ENCODE data around the gene MCHR1. TPM values are rescaled to one million over a fixed set of nuclear protein-coding genes. Genes with fewer than 3 reads are reported as not detected.
"Not testable (repeated sequence)": the region's sequence is repeated elsewhere in the genome, so short reads cannot be mapped to it uniquely, and the experiment has no call there.

MCHR1 gene
- polyA plus RNA-seq, 1 experiment: 2.3 TPM

GRCh38 chr22:40709752-40710413 lies 30.6 kb downstream of the MCHR1 start:
- TF ChIP-seq CTCF (IDR thresholded peaks at IDR 0.05; ENCODE audit: low read depth, low read length): no peak
- DNase-seq (ENCODE audit: low read depth, low spot score): peak; percentile 65
- H3K4me3 ChIP-seq (ENCODE audit: low read depth, low read length): no peak overlapping the region
- peak overlapping the region; percentile 80 for H3K27ac ChIP-seq (ENCODE audit: low read depth, low read length)
- peaks cover 6% of the 10 kb centered on the region; the same call in 1 of the 2 replicates for H3K9me3 ChIP-seq (ENCODE audit: control insufficient read depth, insufficient read depth, low read length)
- POLR2A ChIA-PET: interaction anchor here (0.7 to 1.0 kb wide), 7 partner anchors 11 to 211 kb away, joined by 3 to 8 read pairs (median 4); no protein-coding TSS in a partner anchor
- CTCF ChIA-PET: interaction anchor here (0.7 to 3.2 kb wide), 2 partner anchors 9 to 27 kb away, joined by 5 to 19 read pairs; no protein-coding TSS in a partner anchor
- peaks cover 2% of the 10 kb centered on the region for H3K27me3 ChIP-seq (ENCODE audit: control insufficient read depth, insufficient read depth, low read length)

- Histone ChIP-seq H3K27ac (ENCODE audit: low read depth, low read length) (peak overlapping the region; percentile 91), H3K4me3 (ENCODE audit: low read depth, low read length) (no peak overlapping the region), H3K9me3 (ENCODE audit: control insufficient read depth, insufficient read depth, low read length) (peaks cover under 1% of the 10 kb centered on the region; the same call in 1 of the 2 replicates), H3K27me3 (ENCODE audit: control insufficient read depth, insufficient read depth, low read length) (peaks cover 2% of the 10 kb centered on the region)
- no peak for TF ChIP-seq CTCF (IDR thresholded peaks at IDR 0.05; ENCODE audit: low read depth, low read length)
- DNase-seq (ENCODE audit: low read depth, low spot score): no peak
- ChIA-PET CTCF (interaction anchor here (0.7 to 3.2 kb wide), 5 partner anchors 10 to 276 kb away, joined by 3 to 19 read pairs (median 5); no protein-coding TSS in a partner anchor), POLR2A (interaction anchor here (0.7 kb wide), 2 partner anchors 62 to 188 kb away, joined by 3 to 4 read pairs; no protein-coding TSS in a partner anchor)
Observed at GRCh38 chr22:40712311-40712710, 33.0 kb downstream of the MCHR1 start.

GRCh38 chr22:40714499-40715337 lies 35.4 kb downstream of the MCHR1 start:
- Histone ChIP-seq H3K27me3 (ENCODE audit: control insufficient read depth, insufficient read depth, low read length) (peaks cover 2% of the 10 kb centered on the region), H3K4me3 (ENCODE audit: low read depth, low read length) (0 out of 2 replicates have a peak overlapping the region, but pooled peaks have one; percentile 3), H3K9me3 (ENCODE audit: control insufficient read depth, insufficient read depth, low read length) (no peaks in the 10 kb centered on the region), H3K27ac (ENCODE audit: low read depth, low read length) (no peak overlapping the region)
- ChIA-PET POLR2A (interaction anchor here (0.6 kb wide), 1 partner anchor 572 kb away, joined by 3 read pairs; no protein-coding TSS in a partner anchor), CTCF (interaction anchor here (0.7 to 2.9 kb wide), 3 partner anchors 31 to 366 kb away, joined by 3 to 14 read pairs (median 5); no protein-coding TSS in a partner anchor)
- TF ChIP-seq CTCF (IDR thresholded peaks at IDR 0.05; ENCODE audit: low read depth, low read length): no peak
- DNase-seq (ENCODE audit: low read depth, low spot score): peak; percentile 34

GRCh38 chr22:40716116-40716515 lies 36.8 kb downstream of the MCHR1 start:
- no peak for TF ChIP-seq CTCF (IDR thresholded peaks at IDR 0.05; ENCODE audit: low read depth, low read length)
- no peak for DNase-seq (ENCODE audit: low read depth, low spot score)
- H3K4me3 ChIP-seq (ENCODE audit: low read depth, low read length): no peak overlapping the region
- no peak overlapping the region for H3K27ac ChIP-seq (ENCODE audit: low read depth, low read length)
- H3K27me3 ChIP-seq (ENCODE audit: control insufficient read depth, insufficient read depth, low read length): peaks cover 2% of the 10 kb centered on the region
- ChIA-PET CTCF (interaction anchor here (0.7 to 2.9 kb wide), 2 partner anchors 33 to 87 kb away, joined by 3 to 14 read pairs; no protein-coding TSS in a partner anchor), POLR2A (interaction anchor here (0.6 kb wide), 1 partner anchor 374 kb away, joined by 4 read pairs; no protein-coding TSS in a partner anchor)
- H3K9me3 ChIP-seq (ENCODE audit: control insufficient read depth, insufficient read depth, low read length): no peaks in the 10 kb centered on the region

- H3K9me3 ChIP-seq (ENCODE audit: control insufficient read depth, insufficient read depth, low read length); DNase-seq (ENCODE audit: low read depth, low spot score); POLR2A ChIA-PET; H3K4me3 ChIP-seq (ENCODE audit: low read depth, low read length); H3K27me3 ChIP-seq (ENCODE audit: control insufficient read depth, insufficient read depth, low read length); H3K27ac ChIP-seq (ENCODE audit: low read depth, low read length): not testable (repeated sequence)
- CTCF ChIA-PET: interaction anchor here (1.7 kb wide), 1 partner anchor 35 kb away, joined by 6 read pairs; no protein-coding TSS in a partner anchor
Observed at GRCh38 chr22:40717657-40718056, 38.4 kb downstream of the MCHR1 start.

Measured in AG04450 (cell line).